Spleen (tissue), 11 donors: ENCODE measurements around the gene BRCC3. TPM values are rescaled to one million over a fixed set of nuclear protein-coding genes. Genes with fewer than 3 reads are reported as not detected.

Source experiments
- DNase-seq: peaks from one replicate; pipeline ENCODE4 v3.0.0-alpha.2; 2020
- H3K27ac ChIP-seq, 8 donors: fragments of 200-600 bp; sonication (generic) in 7 of 8; 1 replicate in 4 of 8; 2 replicates in 4 of 8; pipeline versions ENCODE4 v1.5.0 to v1.8.0; 2016 to 2021; ENCODE audit warnings: inconsistent platforms in 4 of 8, mild to moderate bottlenecking in 4 of 8, moderate library complexity in 1 of 8
- H3K27me3 ChIP-seq, 7 donors: fragments of 200-600 bp; sonication (generic) in 6 of 7; replicated peaks in 1 of 7; 1 replicate in 4 of 7; 2 replicates in 3 of 7; pipeline versions ENCODE4 v1.5.0 to v1.8.0; 2016 to 2021; ENCODE audit warnings: inconsistent platforms in 3 of 7, mild to moderate bottlenecking in 1 of 7
- H3K36me3 ChIP-seq, 6 donors: fragments of 200-600 bp; sonication (generic) in 5 of 6; 1 replicate in 4 of 6; 2 replicates in 2 of 6; pipeline versions ENCODE4 v1.5.0 to v1.8.0; 2016 to 2021; ENCODE audit warnings: inconsistent platforms in 2 of 6
- H3K4me1 ChIP-seq, 6 donors: fragments of 200-600 bp; sonication (generic) in 5 of 6; 1 replicate in 3 of 6; 2 replicates in 3 of 6; pipeline versions ENCODE4 v1.5.0 to v1.8.0; 2016 to 2021; ENCODE audit warnings: inconsistent platforms in 3 of 6
- H3K4me3 ChIP-seq, 8 donors: fragments of 200-600 bp; sonication (generic) in 7 of 8; 1 replicate in 4 of 8; 2 replicates in 4 of 8; pipeline versions ENCODE4 v1.5.0 to v1.8.0; 2016 to 2021; ENCODE audit warnings: inconsistent platforms in 4 of 8, mild to moderate bottlenecking in 4 of 8, moderate library complexity in 2 of 8
- H3K9me3 ChIP-seq, 8 donors: fragments of 200-600 bp; sonication (generic) in 7 of 8; 1 replicate in 4 of 8; 2 replicates in 4 of 8; pipeline versions ENCODE4 v1.5.0 to v1.8.0; 2016 to 2021; ENCODE audit warnings: inconsistent platforms in 4 of 8
- CTCF ChIP-seq, 11 experiments: fragments of 200-600 bp in 7 of 11; fragments of 450-650 bp in 4 of 11; sonication (generic) in 4 of 11; IDR thresholded peaks in 8 of 11; conservative IDR thresholded peaks in 3 of 11; 1 replicate in 7 of 11; 2 replicates in 4 of 11; pipeline versions ENCODE4 v1.4.0 to v1.8.0; 2016 to 2021; ENCODE audit warnings: antibody characterized with exemption in 11 of 11, inconsistent platforms in 4 of 11, mild to moderate bottlenecking in 1 of 11
- POLR2A ChIP-seq, 3 donors: fragments of 450-650 bp; IDR thresholded peaks; one replicate each; pipeline ENCODE4 v1.5.1; 2017; ENCODE audit warnings: antibody characterized with exemption in 3 of 3, mild to moderate bottlenecking in 1 of 3
- POLR2AphosphoS5 ChIP-seq, 3 donors: sonication (generic); formaldehyde crosslinking; IDR thresholded peaks; one replicate each; pipeline ENCODE4 v1.5.1; 2017; ENCODE audit warnings: antibody characterized with exemption in 3 of 3
- WGBS, 5 donors: extraction: QIAGEN DNeasy Blood & Tissue Kit in 3 of 5; methylation state at CpG; one replicate each; pipeline versions ENCODE4 v1.1.5 to v1.1.7; 2013 to 2018; 5-methylcytosine and 5-hydroxymethylcytosine counted together
- intact Hi-C: fragments of 100-400 bp; cut with DNase I; formaldehyde crosslinking; loops from one replicate; pipeline ENCODE4 v1.15.0; 2023; ENCODE audit warnings: low total_unique reads
- polyA plus RNA-seq, 3 donors: library from polyadenylated mRNA; stranded (reverse); fragments of 200-250 nt; gene quantifications; one replicate each; pipeline ENCODE4 v1.2.1, GENCODE V29; 2013
- total RNA-seq, 7 donors: library from RNA; depleted of rRNA in 3 of 7; stranded (reverse); fragments of >200 nt in 3 of 7; fragmentation: NEBNext Ultra II Directional in 4 of 7; extraction: Animal tissue kit (Norgen Biotek cat#: 25700) in 4 of 7; gene quantifications; one replicate each; pipeline versions ENCODE4 v1.1.0 to v1.2.1, GENCODE V29; 2016 to 2021
- donor health status: healthy with polysubstance abuse.
- donor health status: DM: no; HTN: no; CAD: no; lungs with moderate emphysema.
- donor health status: DM: no; HTN: no; CAD: no.
- donor health status: Bipolar disorder and iron deficiency.
- donor health status: healthy.
- donor health status: DM: no; HTN: no; CAD: no.
- donor health status: DM: yes; HTN: yes; CAD: no.

BRCC3 gene
- total and polyA plus RNA-seq, 10 donors, result 5.8 to 17.8 (median 13.2) TPM

GRCh38 chrX:155148724-155149537 is 77.6 kb downstream of the BRCC3 start:
- H3K36me3 ChIP-seq, result no peaks in the 10 kb centered on the region
- 60 to 70% (median 62%) methylated on average over 7 of the region's 7 CpGs for WGBS, 5 donors
- no peak overlapping the region for H3K27ac ChIP-seq
- TF ChIP-seq CTCF (IDR thresholded peaks at IDR 0.05 in 8 of 11, conservative IDR thresholded peaks at IDR 0.05 in 3 of 11) (peak in 9 of 11 experiments; percentile 22 to 61 (median 47)), POLR2AphosphoS5 (IDR thresholded peaks at IDR 0.05) (no peak), POLR2A (IDR thresholded peaks at IDR 0.05) (no peak)
- no peak for DNase-seq
- no peak overlapping the region for H3K4me3 ChIP-seq
- H3K9me3 ChIP-seq, result peaks cover 0 to 5% (median 0%) of the 10 kb centered on the region in 8 donors
- no peaks in the 10 kb centered on the region for H3K27me3 ChIP-seq
- no peaks in the 10 kb centered on the region for H3K4me1 ChIP-seq
- intact Hi-C loops, result no loop called here

GRCh38 chrX:155169881-155170280 is 98.6 kb downstream of the BRCC3 start:
- Histone ChIP-seq H3K27ac (no peak overlapping the region), H3K9me3 (no peaks in the 10 kb centered on the region), H3K27me3 (no peaks in the 10 kb centered on the region), H3K36me3 (no peaks in the 10 kb centered on the region), H3K4me1 (no peaks in the 10 kb centered on the region), H3K4me3 (no peak overlapping the region)
- intact Hi-C loops, result no loop called here
- WGBS, 5 donors, result 27 to 64% (median 29%) methylated on average over 2 of the region's 2 CpGs
- TF ChIP-seq POLR2A (IDR thresholded peaks at IDR 0.05), result no peak
- no peak for TF ChIP-seq POLR2AphosphoS5 (IDR thresholded peaks at IDR 0.05)
- DNase-seq, result no peak

Other genes starting within 250 kb of the BRCC3 start
- 1 to 10 TPM in 2 of 7 donors, not detected in 5; 1.3 to 4.9 TPM for gene SMIM9, start 236.8 kb upstream of the BRCC3 start, total RNA-seq
- not detected for gene SMIM9, start 236.8 kb upstream of the BRCC3 start, polyA plus RNA-seq
- 10 to 100 TPM in 6 of 7 donors, 1 to 10 TPM in 1; 5.6 to 38.0 (median 27.5) TPM for gene F8A1, start 185.2 kb upstream of the BRCC3 start, total RNA-seq
- gene F8A1, start 185.2 kb upstream of the BRCC3 start, polyA plus RNA-seq, result 10 to 100 TPM; 19.4 to 27.9 (median 24.2) TPM
- 100 to 1,000 TPM in 1 of 7 donors, 10 to 100 TPM in 6; 53.2 to 135 (median 75.6) TPM for gene F8, start 48.8 kb upstream of the BRCC3 start, total RNA-seq
- 10 to 100 TPM in 1 of 3 donors, 1 to 10 TPM in 2; 3.4 to 12.1 (median 9.3) TPM for gene F8, start 48.8 kb upstream of the BRCC3 start, polyA plus RNA-seq
- 10 to 100 TPM; 29.3 to 66.3 (median 52.7) TPM for gene FUNDC2, start 44.7 kb upstream of the BRCC3 start, total RNA-seq
- gene FUNDC2, start 44.7 kb upstream of the BRCC3 start, polyA plus RNA-seq, result 100 to 1,000 TPM in 2 of 3 donors, 10 to 100 TPM in 1; 68.4 to 113 (median 109) TPM
- 10 to 100 TPM in 2 of 7 donors, 1 to 10 TPM in 5; 3.1 to 14.2 (median 4.9) TPM for gene CMC4, start 372 bp upstream of the BRCC3 start, total RNA-seq
- 10 to 100 TPM; 15.2 to 21.7 (median 19.2) TPM for gene CMC4, start 372 bp upstream of the BRCC3 start, polyA plus RNA-seq
- 10 to 100 TPM in 4 of 7 donors, 1 to 10 TPM in 3; 1.2 to 16.8 (median 12.9) TPM for gene MTCP1, start 372 bp upstream of the BRCC3 start, total RNA-seq
- gene MTCP1, start 372 bp upstream of the BRCC3 start, polyA plus RNA-seq, result 10 to 100 TPM; 21.1 to 33.0 (median 31.4) TPM
- gene VBP1, start 145.0 kb downstream of the BRCC3 start, total RNA-seq, result 10 to 100 TPM; 24.2 to 37.8 (median 27.9) TPM
- 10 to 100 TPM; 24.1 to 42.1 (median 35.9) TPM for gene VBP1, start 145.0 kb downstream of the BRCC3 start, polyA plus RNA-seq
- gene RAB39B, start 193.0 kb downstream of the BRCC3 start, total RNA-seq, result 1 to 10 TPM; 3.6 to 8.3 (median 4.4) TPM
- gene RAB39B, start 193.0 kb downstream of the BRCC3 start, polyA plus RNA-seq, result 1 to 10 TPM; 3.3 to 4.3 (median 3.9) TPM